ENCODE results near the gene TADA2B. TPM values are rescaled to one million over a fixed set of nuclear protein-coding genes. Genes with fewer than 3 reads are reported as not detected.

The TADA2B gene
- total and polyA plus RNA-seq, 7 experiments from 2014 or later, result 4.0 to 49.0 (median 30.5) TPM

DNA sequence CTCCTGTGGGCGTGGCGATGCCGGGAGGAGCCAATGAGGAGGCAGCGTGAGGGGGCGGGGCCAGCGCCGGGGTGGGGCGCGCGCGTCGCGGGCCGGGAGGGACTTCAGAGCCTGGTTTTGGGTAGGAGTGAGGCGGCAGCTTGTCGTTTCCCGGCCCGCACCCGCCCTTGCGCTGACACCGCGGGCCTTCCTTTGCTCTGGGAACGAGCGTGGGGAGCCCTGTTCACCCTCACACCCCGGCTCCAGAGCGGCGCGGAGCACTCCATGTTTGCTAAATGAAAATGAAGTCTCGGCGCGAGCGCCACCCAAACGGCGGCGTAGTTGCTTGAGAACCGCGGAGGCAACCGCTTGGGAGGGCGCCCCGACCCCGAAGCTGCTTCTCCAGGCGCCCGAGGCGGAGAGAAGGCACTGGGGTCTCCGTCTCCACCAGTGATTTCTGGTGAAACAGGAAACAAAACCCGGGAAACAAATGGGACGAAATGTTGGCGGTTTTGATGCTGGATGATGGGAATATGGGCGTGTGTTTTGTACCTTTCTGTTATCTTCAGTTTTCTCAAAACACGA, 25.2 kb downstream of the TADA2B start:
- Mint-ChIP-seq H3K4me3 (peak overlapping the region; percentile 89 to 98 (median 95)), H3K27me3 (peaks cover 0 to 13% (median 0%) of the 10 kb centered on the region in 5 donors), H3K4me1 (peaks cover 34 to 67% (median 48%) of the 10 kb centered on the region in 7 donors), H3K36me3 (peaks cover 0 to 15% (median 8%) of the 10 kb centered on the region in 5 donors), H3K9me3 (no peaks in the 10 kb centered on the region), H3K27ac (peak overlapping the region; percentile 91 to 98 (median 96))
- peak overlapping the region; percentile 95 for H3K4me3 ChIP-seq (ENCODE audit: low read length)
- peak overlapping the region; percentile 85 for H3K27ac ChIP-seq (ENCODE audit: low read depth, low read length)
- ChIA-PET POLR2A (interaction anchor here (0.6 to 10.5 kb wide), 35 partner anchors 10 to 1091 kb away, joined by 3 to 173 read pairs (median 5); partner anchors contain the start of genes BLOC1S4, MRFAP1, MRFAP1L1 and TADA2B), CTCF (interaction anchor here (1.0 to 6.3 kb wide), 6 partner anchors 25 to 808 kb away, joined by 3 to 73 read pairs (median 18); partner anchors contain the start of gene TADA2B)
- H3K9me3 ChIP-seq (ENCODE audit: control insufficient read depth in 2 of 3, low read length in 3 of 3), result no peaks in the 10 kb centered on the region
- peaks cover 5 to 21% (median 7%) of the 10 kb centered on the region in 3 experiments for H3K36me3 ChIP-seq (ENCODE audit: control insufficient read depth in 2 of 3, insufficient read depth in 3 of 3, low read length in 3 of 3)
- peaks cover 27% of the 10 kb centered on the region in 2 donors for H3K4me1 ChIP-seq (ENCODE audit: control insufficient read depth in 2 of 2, insufficient read depth in 2 of 2, low read length in 2 of 2)
- DNase-seq (no peak), ATAC-seq (no peak)
- intact Hi-C loops (cut with micrococcal nuclease), result loop anchor here (1.0 to 2.0 kb wide), 13 partner anchors 25 to 493 kb away; partner anchors contain the start of genes BLOC1S4 (in 2 of the 2), MRFAP1 (in 2 of the 2), TADA2B (in 2 of the 2) and TBC1D14 (in 2 of the 2)
- H3K27me3 ChIP-seq (ENCODE audit: control insufficient read depth in 2 of 2, insufficient read depth in 2 of 2, low read length in 2 of 2), result no peaks in the 10 kb centered on the region

- intact Hi-C loops (cut with micrococcal nuclease), result loop anchor here (1.0 to 2.0 kb wide), 13 partner anchors 26 to 494 kb away; partner anchors contain the start of genes BLOC1S4 (in 2 of the 2), MRFAP1 (in 2 of the 2), TADA2B (in 2 of the 2) and TBC1D14 (in 2 of the 2)
- Histone ChIP-seq H3K27me3 (ENCODE audit: control insufficient read depth in 2 of 2, insufficient read depth in 2 of 2, low read length in 2 of 2) (no peaks in the 10 kb centered on the region), H3K27ac (ENCODE audit: low read depth, low read length) (peak overlapping the region; percentile 85), H3K9me3 (ENCODE audit: control insufficient read depth in 2 of 3, low read length in 3 of 3) (no peaks in the 10 kb centered on the region), H3K36me3 (ENCODE audit: control insufficient read depth in 2 of 3, insufficient read depth in 3 of 3, low read length in 3 of 3) (peaks cover 3 to 16% (median 3%) of the 10 kb centered on the region in 3 experiments), H3K4me3 (ENCODE audit: low read length) (peak overlapping the region; percentile 95), H3K4me1 (ENCODE audit: control insufficient read depth in 2 of 2, insufficient read depth in 2 of 2, low read length in 2 of 2) (peaks cover 27% of the 10 kb centered on the region in 2 donors)
- H3K4me1 Mint-ChIP-seq, result peaks cover 29 to 62% (median 45%) of the 10 kb centered on the region in 7 donors
- DNase-seq (no peak), ATAC-seq (no peak)
- H3K4me3 Mint-ChIP-seq, result peak overlapping the region; percentile 89 to 98 (median 95)
- ChIA-PET POLR2A (interaction anchor here (0.6 to 10.5 kb wide), 27 partner anchors 11 to 1091 kb away, joined by 3 to 173 read pairs (median 6); partner anchors contain the start of genes BLOC1S4, MRFAP1, MRFAP1L1 and TADA2B), CTCF (interaction anchor here (0.7 to 6.3 kb wide), 9 partner anchors 26 to 427 kb away, joined by 3 to 73 read pairs (median 7); partner anchors contain the start of gene TADA2B)
- peaks cover 0 to 13% (median 0%) of the 10 kb centered on the region in 5 donors for H3K27me3 Mint-ChIP-seq
- no peaks in the 10 kb centered on the region for H3K9me3 Mint-ChIP-seq
- peaks cover 0 to 12% (median 3%) of the 10 kb centered on the region in 5 donors for H3K36me3 Mint-ChIP-seq
- peak overlapping the region; percentile 91 to 98 (median 96) for H3K27ac Mint-ChIP-seq
Observed at GRCh38 chr4:7068883-7069282, 25.7 kb downstream of the TADA2B start.

GRCh38 chr4:7070729-7071511, 27.7 kb downstream of the TADA2B start:
- H3K9me3 ChIP-seq (ENCODE audit: control insufficient read depth in 2 of 3, low read length in 3 of 3), result no peaks in the 10 kb centered on the region
- Mint-ChIP-seq H3K9me3 (no peaks in the 10 kb centered on the region), H3K4me3 (peak overlapping the region in 9 of 10 donors; percentile 27 to 84 (median 66)), H3K36me3 (peaks cover 0 to 6% (median 0%) of the 10 kb centered on the region in 5 donors), H3K4me1 (peaks cover 24 to 44% (median 35%) of the 10 kb centered on the region in 7 donors), H3K27me3 (peaks cover 0 to 13% (median 0%) of the 10 kb centered on the region in 5 donors), H3K27ac (peak overlapping the region in 7 of 9 donors; percentile 26 to 88 (median 44))
- DNase-seq, result peak; percentile 76 to 89 (median 83)
- POLR2A ChIA-PET, result interaction anchor here (0.6 to 10.5 kb wide), 5 partner anchors 27 to 753 kb away, joined by 3 to 173 read pairs (median 6); partner anchors contain the start of genes TADA2B and TBC1D14
- intact Hi-C loops (cut with micrococcal nuclease), result loop anchor here (1.0 to 2.0 kb wide), 7 partner anchors 34 to 820 kb away; no protein-coding TSS in a partner anchor
- no peak overlapping the region for H3K4me3 ChIP-seq (ENCODE audit: low read length)
- H3K27ac ChIP-seq (ENCODE audit: low read depth, low read length), result no peak overlapping the region
- H3K4me1 ChIP-seq (ENCODE audit: control insufficient read depth in 2 of 2, insufficient read depth in 2 of 2, low read length in 2 of 2), result peaks cover 22 to 26% of the 10 kb centered on the region in 2 donors
- peaks cover 0 to 6% (median 0%) of the 10 kb centered on the region in 3 experiments for H3K36me3 ChIP-seq (ENCODE audit: control insufficient read depth in 2 of 3, insufficient read depth in 3 of 3, low read length in 3 of 3)
- peak; percentile 45 for ATAC-seq
- CTCF ChIA-PET, result interaction anchor here (0.6 to 6.3 kb wide), 27 partner anchors 8 to 1355 kb away, joined by 3 to 73 read pairs (median 3); partner anchors contain the start of genes MRFAP1L1 and TADA2B
- H3K27me3 ChIP-seq (ENCODE audit: control insufficient read depth in 2 of 2, insufficient read depth in 2 of 2, low read length in 2 of 2), result no peaks in the 10 kb centered on the region

- DNase-seq (no peak), ATAC-seq (no peak)
- intact Hi-C loops (cut with micrococcal nuclease), result no loop called here
- ChIA-PET CTCF (interaction anchor here (0.6 to 2.1 kb wide), 3 partner anchors 125 to 355 kb away, joined by 3 to 5 read pairs (median 3); no protein-coding TSS in a partner anchor), POLR2A (interaction anchor here (0.5 to 10.5 kb wide), 4 partner anchors 16 to 174 kb away, joined by 3 to 173 read pairs (median 4); partner anchors contain the start of gene TADA2B)
- H3K4me3 Mint-ChIP-seq, result no peak overlapping the region
- H3K36me3 Mint-ChIP-seq, result no peaks in the 10 kb centered on the region
- no peak overlapping the region for H3K4me3 ChIP-seq (ENCODE audit: low read length)
- peaks cover 0 to 16% (median 4%) of the 10 kb centered on the region in 5 donors for H3K27me3 Mint-ChIP-seq
- no peak overlapping the region for H3K27ac Mint-ChIP-seq
- H3K27ac ChIP-seq (ENCODE audit: low read depth, low read length), result no peak overlapping the region
- no peaks in the 10 kb centered on the region for H3K27me3 ChIP-seq (ENCODE audit: control insufficient read depth in 2 of 2, insufficient read depth in 2 of 2, low read length in 2 of 2)
- H3K4me1 Mint-ChIP-seq, result peaks cover 15 to 24% (median 20%) of the 10 kb centered on the region in 7 donors
- no peaks in the 10 kb centered on the region for H3K36me3 ChIP-seq (ENCODE audit: control insufficient read depth in 2 of 3, insufficient read depth in 3 of 3, low read length in 3 of 3)
- peaks cover 10 to 11% of the 10 kb centered on the region in 2 donors for H3K4me1 ChIP-seq (ENCODE audit: control insufficient read depth in 2 of 2, insufficient read depth in 2 of 2, low read length in 2 of 2)
- H3K9me3 ChIP-seq (ENCODE audit: control insufficient read depth in 2 of 3, low read length in 3 of 3), result no peaks in the 10 kb centered on the region
- no peaks in the 10 kb centered on the region for H3K9me3 Mint-ChIP-seq
Observed at GRCh38 chr4:7073059-7073458, 29.9 kb downstream of the TADA2B start.

- H3K4me3 ChIP-seq (ENCODE audit: low read length), result no peak overlapping the region
- ChIA-PET POLR2A (interaction anchor here (0.6 to 10.5 kb wide), 2 partner anchors 30 to 143 kb away, joined by 3 to 173 read pairs; partner anchors contain the start of gene TADA2B), CTCF (interaction anchor here (0.6 to 2.1 kb wide), 3 partner anchors 40 to 356 kb away, joined by 3 to 5 read pairs (median 4); no protein-coding TSS in a partner anchor)
- no peak overlapping the region for H3K27ac Mint-ChIP-seq
- peaks cover 0 to 16% (median 4%) of the 10 kb centered on the region in 5 donors for H3K27me3 Mint-ChIP-seq
- H3K9me3 Mint-ChIP-seq, result no peaks in the 10 kb centered on the region
- no peaks in the 10 kb centered on the region for H3K27me3 ChIP-seq (ENCODE audit: control insufficient read depth in 2 of 2, insufficient read depth in 2 of 2, low read length in 2 of 2)
- H3K4me3 Mint-ChIP-seq, result no peak overlapping the region
- DNase-seq (peak in 1 of 9 donors; percentile 24), ATAC-seq (no peak)
- no peaks in the 10 kb centered on the region for H3K36me3 Mint-ChIP-seq
- no peaks in the 10 kb centered on the region for H3K36me3 ChIP-seq (ENCODE audit: control insufficient read depth in 2 of 3, insufficient read depth in 3 of 3, low read length in 3 of 3)
- intact Hi-C loops (cut with micrococcal nuclease), result no loop called here
- H3K4me1 ChIP-seq (ENCODE audit: control insufficient read depth in 2 of 2, insufficient read depth in 2 of 2, low read length in 2 of 2), result peaks cover 8% of the 10 kb centered on the region in 2 donors
- peaks cover 10 to 17% (median 15%) of the 10 kb centered on the region in 7 donors for H3K4me1 Mint-ChIP-seq
- H3K27ac ChIP-seq (ENCODE audit: low read depth, low read length), result no peak overlapping the region
- H3K9me3 ChIP-seq (ENCODE audit: control insufficient read depth in 2 of 3, low read length in 3 of 3), result no peaks in the 10 kb centered on the region
Observed at GRCh38 chr4:7073526-7074390, 30.6 kb downstream of the TADA2B start.

All from naive thymus-derived CD4-positive, alpha-beta T cell (primary cell).